GM20431 (cell line): ENCODE measurements around the gene CBARP.

Experiments used
- in situ Hi-C: fragments of 300-500 bp; cut with MseI, MboI; formaldehyde crosslinking; loops from one replicate; pipeline ENCODE4 v1.15.0; 2020; ENCODE audit warnings: low sequenced_read_pairs; ENCODE audit not compliant: unreplicated experiment

CBARP gene

DNA sequence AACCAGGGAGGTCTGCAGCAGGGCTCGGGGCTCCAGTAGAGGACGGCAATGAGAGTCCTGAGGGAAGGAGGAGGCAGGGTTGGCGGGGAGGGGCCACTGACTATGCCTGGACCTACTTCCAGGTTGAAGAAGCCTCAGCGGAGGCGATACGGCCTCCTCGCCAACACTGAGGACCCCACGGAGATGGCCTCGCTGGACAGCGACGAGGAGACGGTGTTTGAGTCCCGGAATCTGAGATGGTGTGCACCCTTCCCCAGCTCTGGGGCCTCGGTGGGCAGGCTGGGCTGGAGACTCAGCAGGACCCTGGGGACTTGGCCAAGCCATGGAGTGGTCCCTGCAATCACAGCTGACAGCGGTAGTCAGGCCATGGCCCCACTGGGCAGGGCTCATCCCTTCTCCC lies 39.3 kb upstream of the CBARP start:
- in situ Hi-C loops: loop anchor here (25.0 kb wide), 1 partner anchor 110 kb away; the partner anchor contains the start of gene NDUFS7

DNA sequence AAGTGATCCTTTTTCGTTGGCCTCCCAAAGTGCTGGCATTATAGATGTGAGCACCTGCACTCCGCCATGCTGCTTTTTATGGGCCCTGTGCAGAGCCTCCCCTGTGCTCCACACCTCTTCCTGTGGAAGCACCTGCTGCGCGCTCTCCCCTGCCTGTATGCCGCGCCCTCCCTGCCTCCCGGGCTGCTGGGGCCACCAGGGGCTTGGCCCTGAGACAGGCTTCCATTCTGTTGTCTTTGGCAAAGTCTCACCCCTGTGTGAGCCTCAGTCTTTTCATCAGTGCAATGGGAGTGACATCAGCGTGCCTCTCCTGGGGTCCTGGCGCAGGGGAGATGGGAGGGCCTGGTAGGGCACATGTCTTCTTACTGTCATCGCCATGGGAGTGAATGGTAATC lies 38.8 kb upstream of the CBARP start:
- in situ Hi-C loops: loop anchor here (25.0 kb wide), 1 partner anchor 111 kb away; the partner anchor contains the start of gene NDUFS7

DNA sequence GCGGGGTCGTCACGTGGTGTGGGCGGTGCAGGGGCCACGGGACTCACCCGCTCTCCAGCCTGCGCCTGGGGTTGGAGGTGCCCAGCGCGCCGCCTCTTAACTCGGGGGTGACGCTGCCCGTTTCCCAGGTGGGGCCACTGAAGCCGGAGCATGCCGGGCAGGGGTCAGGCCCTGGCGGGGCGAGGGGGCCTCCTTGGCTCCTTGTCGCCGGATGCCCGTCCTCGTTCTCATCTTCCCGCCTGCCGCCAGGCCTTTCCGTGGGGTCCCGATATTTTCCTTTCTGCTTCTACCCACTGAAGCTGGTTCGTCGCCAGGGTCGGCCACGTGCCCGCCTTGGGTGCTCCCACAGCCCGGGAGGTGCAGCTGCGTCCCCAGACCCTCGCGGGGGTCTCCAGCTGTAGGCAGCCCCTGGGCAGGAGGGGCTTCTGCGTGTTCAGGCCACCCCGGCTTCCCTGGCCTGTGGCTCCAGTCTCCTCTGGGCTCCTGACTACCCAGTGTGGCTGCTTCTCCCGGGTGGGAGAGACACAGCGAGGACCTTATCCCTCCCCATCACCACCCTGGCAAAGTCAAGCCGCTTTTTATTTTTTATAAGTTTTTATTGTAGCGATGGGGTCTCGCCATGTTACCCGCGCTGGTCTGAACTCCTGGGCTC lies 38.3 kb upstream of the CBARP start:
- in situ Hi-C loops: loop anchor here (25.0 kb wide), 1 partner anchor 111 kb away; the partner anchor contains the start of gene NDUFS7

DNA sequence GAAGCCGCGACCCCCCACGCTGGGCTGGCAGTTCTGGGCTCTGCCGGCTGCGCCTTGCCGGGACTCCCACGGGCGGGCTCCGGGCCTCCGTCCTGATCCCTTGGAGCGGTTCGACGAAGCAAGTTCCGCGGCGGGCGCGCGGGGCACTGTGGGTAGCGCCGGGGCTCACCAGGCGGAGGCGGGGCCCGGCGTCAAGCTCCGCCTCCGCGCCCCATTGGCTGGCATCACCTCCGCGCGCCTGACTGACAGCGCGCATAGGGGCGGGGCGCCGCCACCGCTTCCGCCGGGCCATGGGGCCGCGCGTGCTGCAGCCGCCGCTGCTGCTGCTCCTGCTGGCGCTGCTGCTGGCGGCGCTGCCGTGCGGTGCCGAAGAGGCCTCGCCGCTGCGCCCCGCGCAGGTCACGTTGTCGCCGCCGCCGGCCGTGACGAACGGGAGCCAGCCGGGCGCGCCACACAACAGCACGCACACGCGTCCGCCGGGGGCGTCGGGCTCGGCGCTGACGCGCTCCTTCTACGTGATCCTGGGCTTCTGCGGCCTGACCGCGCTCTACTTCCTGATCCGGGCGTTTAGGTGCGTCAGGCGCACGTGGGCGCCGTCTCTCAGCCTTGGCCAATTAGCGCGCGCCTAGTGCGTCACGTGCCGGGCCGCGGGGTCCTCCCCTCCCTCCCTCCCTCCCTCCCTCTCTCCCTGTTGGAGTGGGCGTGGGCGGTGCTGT lies 37.6 kb upstream of the CBARP start, which contains the start of gene FAM174C:
Gene FAM174C (plus strand): TSS at position 271 of the 716 bp plus-strand sequence. CDS start 20 bp downstream, at position 291.
- in situ Hi-C loops: loop anchor here (25.0 kb wide), 1 partner anchor 112 kb away; the partner anchor contains the start of gene NDUFS7

DNA sequence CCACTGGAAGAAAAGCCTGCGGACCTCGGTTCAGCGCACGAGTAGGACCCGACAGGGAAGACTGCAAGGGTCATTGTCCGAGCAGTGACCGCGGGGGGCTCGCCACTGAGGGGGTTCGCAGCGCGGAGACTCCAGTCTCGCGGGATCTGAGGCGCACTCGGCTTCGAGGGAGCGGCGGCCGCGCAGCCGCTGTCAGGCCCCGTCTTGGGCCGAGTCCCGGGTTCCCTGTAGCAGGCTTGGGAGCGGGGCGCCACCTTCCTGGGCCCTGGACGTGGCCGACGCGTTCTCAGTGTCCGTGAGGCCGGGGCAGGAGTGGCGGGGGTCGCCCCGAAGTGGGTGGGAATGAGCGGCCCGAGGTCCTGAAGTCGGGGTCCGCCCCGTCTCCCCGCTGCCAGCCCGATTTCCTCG lies 37.1 kb upstream of the CBARP start:
- in situ Hi-C loops: loop anchor here (25.0 kb wide), 1 partner anchor 112 kb away; the partner anchor contains the start of gene NDUFS7

DNA sequence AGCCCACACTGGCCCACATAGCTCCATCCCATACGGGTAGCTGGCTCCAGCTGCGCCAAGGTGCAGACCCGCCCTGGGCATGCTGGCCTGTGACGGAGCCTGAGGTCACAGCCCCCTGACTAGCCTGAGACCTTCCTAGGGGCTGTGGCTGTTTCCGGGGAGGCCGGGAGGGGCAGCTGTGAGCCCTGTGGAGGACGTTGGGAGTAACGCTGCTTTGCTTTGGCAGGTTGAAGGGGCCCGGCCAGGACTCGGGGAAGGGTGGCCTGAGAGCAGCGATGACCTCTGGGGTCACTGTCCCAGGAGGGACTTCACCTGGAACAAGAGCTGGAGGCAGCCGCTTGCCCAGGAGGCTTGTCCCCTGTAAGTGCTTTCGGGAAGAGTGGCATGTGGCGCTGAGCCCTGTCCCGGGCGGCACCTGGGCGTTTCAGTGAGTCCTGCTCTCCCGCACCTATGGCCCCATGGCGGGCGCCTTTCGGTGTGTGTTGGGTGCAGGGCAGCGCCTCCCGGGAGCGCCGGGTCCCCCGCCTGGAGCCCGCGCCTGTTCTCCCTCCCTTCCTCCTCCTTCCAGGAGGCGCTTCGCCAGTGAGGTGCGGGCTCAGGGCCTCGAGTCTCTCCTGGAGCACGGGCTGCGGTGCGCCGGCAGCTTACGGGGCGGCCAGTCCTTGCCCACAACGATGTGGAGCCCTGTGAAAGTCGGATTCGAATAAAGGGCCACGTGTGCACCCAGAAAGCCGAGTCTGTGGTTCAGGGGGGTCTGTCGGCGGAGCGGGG lies 36.5 kb upstream of the CBARP start:
- in situ Hi-C loops: no loop called here

DNA sequence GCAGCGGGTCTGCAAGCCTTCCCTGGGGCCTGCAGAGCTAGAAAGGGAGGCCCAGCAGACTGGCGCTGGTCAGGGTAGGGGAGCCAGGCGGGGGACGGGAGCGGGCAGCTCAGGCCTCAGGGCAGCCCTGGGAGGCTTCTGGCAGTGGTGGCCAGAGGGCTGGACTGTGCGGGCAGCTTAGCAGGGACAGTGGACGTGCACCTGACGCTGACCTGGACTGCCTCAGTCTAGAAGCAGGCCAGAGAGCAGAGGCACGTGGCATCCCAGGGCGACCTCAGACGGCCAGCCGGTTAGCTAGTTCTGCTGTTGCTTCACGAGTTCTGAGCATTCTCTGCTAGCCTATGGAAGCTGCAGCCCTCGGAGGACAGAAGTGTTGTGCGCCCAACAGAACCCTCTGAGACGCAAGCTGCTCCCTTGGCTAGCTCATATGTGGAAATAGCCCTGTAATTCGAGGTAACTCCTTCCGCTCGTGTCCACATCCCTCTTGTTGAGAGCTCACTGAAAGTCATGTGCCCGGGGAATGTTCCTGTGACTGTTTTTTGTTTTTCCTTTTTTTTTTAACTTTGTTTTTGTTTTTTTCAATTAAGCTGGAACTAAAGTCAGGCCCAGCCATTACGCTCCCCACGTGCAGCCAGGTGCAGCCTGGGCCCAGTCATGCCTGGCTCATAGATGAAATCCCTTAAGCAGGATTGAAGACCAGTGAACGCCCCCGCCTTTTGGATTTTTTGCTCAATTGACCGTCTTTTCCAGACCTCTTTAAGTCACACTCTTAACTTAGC lies 35.6 kb upstream of the CBARP start:
- in situ Hi-C loops: no loop called here

DNA sequence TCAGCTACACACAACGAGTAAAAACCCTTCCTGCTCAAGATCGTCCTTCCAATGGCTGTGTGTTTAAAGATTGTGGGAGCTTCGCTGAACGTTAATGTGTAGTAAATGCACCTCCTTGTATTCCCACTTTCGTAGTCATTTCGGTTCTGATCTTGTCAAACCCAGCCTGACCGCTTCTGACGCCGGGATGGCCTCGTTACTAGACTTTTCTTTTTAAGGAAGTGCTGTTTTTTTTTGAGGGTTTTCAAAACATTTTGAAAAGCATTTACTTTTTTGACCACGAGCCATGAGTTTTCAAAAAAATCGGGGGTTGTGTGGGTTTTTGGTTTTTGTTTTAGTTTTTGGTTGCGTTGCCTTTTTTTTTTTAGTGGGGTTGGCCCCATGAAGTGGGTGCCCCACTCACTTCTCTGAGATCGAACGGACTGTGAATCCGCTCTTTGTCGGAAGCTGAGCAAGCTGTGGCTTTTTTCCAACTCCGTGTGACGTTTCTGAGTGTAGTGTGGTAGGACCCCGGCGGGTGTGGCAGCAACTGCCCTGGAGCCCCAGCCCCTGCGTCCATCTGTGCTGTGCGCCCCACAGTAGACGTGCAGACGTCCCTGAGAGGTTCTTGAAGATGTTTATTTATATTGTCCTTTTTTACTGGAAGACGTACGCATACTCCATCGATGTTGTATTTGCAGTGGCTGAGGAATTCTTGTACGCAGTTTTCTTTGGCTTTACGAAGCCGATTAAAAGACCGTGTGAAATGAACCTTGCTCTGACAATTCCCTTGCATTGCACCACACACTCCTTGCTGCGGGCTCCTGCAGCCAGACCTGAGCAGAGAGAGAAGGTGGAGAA lies 34.8 kb upstream of the CBARP start:
- in situ Hi-C loops: no loop called here

DNA sequence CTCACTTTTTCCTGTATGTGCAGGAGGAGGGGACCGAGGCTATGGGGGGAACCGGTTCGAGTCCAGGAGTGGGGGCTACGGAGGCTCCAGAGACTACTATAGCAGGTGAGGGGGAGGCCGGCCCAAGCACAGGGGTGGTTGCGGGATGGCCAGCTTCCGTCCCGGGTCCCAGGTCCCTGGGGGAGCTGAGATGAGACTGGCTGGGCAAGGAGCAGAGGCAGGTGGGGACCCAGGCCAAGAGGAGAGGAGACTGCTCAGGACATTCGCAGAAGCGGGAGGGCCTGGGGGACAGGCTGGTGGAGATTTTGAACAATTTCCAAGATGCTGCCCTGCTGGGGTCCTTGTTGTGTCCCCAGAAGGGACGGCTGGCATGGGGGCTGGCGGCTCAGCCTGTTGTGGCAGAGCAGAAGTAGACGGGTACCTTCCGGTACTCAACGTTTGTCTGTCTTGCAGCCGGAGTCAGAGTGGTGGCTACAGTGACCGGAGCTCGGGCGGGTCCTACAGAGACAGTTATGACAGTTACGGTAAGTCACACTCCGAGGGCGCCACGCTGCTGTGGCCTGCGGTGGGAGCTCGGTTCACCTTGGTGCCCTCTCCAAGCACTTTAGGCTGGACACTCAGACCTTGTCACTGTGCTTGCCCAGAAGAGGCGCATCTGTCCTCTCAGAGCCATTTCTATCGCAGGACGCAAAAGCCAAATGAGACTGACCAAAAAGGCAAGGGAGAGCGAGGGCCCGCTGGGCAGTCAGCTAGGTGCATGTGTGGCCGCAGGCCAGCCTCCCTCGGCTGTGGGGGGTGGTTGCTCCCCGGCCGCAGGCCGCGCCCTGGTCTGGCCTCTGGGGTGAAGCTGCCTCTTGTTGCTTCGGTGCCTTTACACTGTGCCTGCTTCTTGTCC lies 34.0 kb upstream of the CBARP start:
- in situ Hi-C loops: no loop called here

DNA sequence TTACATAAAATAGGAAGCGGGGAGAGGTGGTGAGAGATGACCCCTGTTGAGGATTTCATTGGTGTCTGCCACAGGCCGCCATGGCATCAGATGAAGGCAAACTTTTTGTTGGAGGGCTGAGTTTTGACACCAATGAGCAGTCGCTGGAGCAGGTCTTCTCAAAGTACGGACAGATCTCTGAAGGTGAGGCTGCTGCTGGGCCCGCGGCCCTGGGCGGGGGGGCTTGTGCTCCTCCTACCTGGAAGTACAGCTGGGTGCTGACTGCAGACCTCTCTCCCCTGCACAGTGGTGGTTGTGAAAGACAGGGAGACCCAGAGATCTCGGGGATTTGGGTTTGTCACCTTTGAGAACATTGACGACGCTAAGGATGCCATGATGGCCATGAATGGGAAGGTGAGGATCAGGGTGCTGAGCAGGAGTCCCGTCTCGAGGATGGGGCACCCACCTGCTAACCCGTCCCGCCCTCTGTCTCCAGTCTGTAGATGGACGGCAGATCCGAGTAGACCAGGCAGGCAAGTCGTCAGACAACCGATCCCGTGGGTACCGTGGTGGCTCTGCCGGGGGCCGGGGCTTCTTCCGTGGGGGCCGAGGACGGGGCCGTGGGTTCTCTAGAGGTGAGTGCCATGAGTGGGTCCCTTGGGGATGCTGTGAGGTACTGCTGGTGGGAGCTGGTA lies 33.2 kb upstream of the CBARP start:
- in situ Hi-C loops: no loop called here

DNA sequence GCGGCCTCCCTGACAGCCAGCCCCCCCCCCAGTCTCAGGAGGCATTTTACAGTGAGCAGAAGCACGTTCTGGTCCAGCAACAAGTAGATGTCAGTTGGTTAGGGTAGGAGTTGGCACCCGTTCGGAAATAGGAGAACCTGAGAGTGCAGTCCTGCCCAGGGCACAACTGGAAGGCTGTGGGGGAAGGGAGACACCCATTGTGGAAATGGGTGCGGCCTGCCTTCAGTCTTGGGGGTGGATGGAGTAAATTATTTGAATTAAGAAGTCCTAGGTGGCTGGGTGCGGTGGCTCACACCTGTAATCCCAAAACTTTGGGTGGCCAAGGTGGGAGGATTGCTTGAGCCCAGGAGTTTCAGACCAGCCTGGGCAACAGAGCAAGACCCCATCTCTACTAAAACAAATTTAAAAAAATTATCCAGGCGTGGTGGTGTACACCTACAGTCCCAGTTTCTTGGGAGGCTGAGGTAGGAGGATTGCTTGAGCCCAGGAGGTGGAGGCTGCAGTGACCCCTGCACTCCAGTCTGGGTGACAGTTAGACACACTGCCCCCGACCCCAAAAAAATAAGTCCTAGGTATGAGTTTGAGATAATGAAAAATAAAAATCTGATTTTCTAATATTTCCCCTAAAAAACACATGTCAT lies 32.5 kb upstream of the CBARP start:
- in situ Hi-C loops: no loop called here

DNA sequence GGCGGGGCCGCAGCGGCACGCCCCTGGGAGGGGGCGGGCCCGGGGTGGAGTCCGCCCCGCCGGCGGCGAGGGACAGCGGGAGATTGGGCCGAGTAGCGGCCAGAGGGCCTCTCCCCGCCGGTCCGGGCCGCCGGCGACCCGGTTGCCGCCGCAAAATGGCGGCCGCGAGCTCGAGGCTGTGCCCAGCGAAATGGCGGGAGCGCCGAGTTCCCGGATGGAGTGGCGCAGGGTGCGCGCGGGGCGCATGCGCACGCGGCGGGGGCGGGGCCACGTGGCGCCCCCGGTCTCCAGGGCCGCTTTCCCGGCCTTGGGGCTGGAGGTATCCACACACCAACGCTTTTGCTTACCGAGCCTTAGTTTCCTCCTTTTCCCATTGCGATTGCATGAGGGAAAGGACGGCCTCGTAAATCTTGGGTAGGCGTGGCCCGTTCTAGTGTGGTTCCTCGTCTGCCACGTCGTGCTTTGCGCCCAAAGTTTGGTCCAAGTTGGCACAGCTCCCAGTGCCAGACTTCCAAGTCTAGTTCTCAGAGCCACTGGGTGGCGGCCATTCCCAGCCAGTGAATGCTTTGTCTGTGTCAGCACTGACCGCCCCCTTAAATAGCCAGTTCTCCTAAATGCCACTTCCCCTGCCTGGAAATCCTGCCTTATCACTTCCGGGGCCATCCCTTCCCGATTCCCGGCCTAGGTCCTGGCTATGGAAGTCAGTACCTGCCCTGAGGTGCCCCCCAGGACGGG lies 31.8 kb upstream of the CBARP start:
- in situ Hi-C loops: no loop called here

DNA sequence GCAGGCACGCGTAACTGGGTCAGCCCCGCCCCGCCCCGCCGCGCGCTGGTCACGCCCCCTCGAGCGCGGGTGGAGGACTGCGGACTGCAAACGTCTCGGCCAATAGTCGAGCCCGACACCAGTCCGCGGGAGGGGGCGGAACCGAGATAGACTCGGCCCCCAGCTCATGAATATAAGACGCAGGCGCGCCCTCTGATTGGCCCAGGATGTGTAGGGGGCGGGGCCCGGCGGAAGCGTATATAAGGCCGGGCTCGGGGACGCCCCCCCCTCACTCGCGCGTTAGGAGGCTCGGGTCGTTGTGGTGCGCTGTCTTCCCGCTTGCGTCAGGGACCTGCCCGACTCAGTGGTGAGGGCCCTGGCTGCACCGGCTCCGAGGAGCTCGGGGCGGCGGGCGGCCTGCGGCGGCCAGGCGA lies 31.3 kb upstream of the CBARP start, which contains the start of gene CIRBP:
Gene CIRBP (plus strand): TSS at position 268 of the 413 bp plus-strand sequence. CDS start 1,602 bp downstream, outside the sequence.
- in situ Hi-C loops: no loop called here

DNA sequence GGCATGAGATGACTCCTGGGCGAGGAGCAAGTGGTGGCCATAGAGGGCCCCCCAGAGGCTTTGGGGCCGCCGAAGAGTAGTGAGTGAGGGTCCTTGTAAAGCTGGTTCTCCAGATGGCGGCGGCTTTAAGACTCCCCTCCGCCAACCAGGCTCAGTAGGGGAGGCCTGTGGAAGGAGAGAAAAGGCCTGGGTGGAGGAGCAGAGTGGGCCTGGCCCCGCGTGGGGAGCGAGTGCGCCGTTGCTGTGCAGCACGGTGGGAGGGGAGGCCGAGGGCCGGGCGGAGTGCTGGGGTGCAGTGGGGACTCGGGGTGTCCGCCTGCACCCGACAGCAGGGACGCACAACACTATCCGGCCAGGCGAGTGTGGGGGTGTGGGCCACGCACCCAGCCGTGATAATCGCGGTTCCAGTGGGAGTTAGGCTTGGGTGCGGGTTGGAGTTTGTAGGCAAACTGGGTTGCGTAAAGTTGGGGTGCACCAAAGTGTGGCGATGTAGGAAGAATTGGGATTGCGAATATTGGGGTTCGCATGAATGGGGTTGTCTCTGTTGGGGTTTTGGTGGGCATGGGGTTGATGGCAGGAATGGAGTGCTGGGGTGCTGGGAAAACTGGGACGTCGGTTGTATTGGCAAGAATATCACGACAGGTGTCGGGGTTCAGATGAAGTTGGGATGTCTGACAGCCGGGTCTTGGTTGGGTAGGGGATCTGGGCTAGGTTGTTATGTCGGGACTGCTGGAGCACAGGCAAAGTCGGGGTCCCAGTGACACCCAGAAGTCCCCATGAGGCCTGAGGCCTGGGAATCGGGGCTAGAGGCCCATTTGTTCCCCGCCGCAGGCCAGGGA lies 30.6 kb upstream of the CBARP start:
- in situ Hi-C loops: no loop called here

DNA sequence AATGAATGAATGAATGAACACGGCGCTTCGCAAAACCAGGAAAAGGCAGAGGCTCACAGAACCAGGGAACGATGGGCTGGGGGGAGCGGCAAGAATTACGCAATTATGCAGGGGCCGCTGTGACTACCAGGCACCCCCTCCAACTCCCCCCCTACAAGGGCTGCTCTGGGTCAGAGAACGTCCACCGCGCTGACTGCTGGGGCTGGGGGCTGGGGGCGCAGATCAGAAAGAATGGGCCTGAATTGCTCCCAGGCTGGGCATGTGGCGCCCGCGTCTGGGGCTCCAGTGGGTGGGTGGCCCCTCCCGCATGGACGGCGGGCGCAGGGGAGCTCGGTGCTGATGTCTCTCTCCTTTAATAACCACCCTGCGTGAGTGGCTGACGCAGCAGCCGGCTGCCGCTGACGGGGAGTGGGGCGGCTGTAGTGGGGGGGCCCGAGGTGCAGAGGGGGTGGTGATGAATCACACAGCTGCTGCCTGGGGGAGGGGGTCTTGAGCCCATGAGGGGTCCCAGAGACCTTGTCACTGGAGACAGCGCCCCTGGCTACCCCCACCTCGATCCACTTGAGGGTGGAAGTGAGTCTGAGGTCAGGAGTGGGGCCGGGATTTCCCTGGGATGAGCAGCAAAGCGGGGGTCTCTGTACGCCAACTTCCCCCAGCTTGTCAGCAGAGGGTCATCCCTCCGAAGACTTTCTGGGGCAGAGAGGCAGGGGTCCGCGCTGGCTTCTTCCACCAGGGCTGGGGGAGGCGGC lies 29.8 kb upstream of the CBARP start:
- in situ Hi-C loops: no loop called here
